Stimulated activated CD8-positive, alpha-beta memory T cell treated with anti-CD3 and anti-CD28 coated beads, Interleukin-15, amount 100 ng/mL, for 4 hours (primary cell): ENCODE measurements around the gene TGFB1I1.

Experiments used
- DNase-seq, 2 donors: peaks; one replicate each; pipeline ENCODE4 v3.0.0-alpha.2; 2020; ENCODE audit warnings: low read depth in 2 of 2

TGFB1I1 gene

DNA sequence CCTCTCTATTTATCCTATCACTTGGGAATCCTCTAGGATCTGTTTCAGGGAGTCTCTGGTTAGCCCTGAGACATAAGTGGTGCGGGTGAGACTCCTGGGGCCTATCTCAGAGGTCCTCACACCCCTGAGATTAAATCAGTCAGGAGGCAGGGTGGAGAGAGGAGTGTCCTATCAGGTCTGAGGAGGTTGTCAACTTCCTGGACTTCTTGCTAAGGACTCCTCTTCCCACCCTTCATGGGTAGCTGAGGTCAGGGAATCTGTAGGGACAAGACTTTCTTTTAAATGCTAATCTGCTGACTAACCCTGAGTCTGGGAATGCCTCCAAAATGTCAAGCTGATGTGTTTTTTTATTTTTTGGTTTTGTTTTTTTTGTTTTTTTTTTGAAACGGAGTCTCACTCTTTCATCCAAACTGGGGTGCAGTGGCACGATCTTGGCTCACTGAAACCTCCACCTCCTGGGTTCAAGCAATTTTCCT is 19.3 kb upstream of the TGFB1I1 start:
- DNase-seq = no peak

DNA sequence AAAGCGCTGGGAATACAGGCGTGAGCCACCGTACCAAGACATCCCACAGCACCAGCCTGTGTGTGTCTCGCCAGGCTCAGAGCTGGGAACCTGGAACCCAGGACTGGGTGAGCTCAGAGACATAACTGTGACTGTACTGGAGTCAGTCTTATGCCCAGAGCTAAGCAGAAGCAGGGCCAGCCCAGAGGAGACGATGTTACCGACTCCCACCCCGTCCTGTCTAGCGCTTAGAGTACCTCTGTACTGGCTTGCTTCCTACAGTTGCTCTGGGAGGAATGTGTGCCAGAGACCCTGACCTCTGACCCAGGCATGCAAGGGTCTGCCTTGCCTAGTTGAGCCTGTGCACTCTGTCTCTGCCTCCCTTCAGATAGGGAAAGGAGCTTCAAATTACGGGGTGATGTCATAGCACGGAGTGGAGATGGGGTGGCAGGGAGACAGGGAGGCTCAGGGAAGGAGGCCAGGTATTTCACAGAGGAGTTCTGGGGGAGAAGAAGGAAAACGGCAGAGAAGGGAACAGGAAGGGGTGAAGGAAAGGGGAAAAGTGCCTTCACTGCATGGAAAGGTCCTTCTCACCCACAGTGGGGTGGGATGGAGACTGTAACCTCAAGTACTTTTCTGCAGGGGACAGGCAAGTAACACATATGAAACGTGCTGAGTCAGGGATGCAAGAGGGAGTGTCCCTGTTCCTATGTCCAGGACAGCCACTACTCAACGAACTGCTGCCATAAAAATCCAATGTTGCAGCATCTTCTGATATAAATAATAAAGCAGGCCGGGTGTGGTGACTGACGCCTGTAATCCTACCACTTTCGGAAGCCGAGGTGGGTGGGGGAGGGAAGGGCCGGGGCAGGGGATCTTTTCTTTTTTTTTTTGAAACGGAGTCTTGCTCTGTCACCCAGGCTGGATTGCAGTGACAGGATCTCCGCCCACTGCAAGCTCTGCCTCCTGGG is 18.4 kb upstream of the TGFB1I1 start:
- no peak for DNase-seq

DNA sequence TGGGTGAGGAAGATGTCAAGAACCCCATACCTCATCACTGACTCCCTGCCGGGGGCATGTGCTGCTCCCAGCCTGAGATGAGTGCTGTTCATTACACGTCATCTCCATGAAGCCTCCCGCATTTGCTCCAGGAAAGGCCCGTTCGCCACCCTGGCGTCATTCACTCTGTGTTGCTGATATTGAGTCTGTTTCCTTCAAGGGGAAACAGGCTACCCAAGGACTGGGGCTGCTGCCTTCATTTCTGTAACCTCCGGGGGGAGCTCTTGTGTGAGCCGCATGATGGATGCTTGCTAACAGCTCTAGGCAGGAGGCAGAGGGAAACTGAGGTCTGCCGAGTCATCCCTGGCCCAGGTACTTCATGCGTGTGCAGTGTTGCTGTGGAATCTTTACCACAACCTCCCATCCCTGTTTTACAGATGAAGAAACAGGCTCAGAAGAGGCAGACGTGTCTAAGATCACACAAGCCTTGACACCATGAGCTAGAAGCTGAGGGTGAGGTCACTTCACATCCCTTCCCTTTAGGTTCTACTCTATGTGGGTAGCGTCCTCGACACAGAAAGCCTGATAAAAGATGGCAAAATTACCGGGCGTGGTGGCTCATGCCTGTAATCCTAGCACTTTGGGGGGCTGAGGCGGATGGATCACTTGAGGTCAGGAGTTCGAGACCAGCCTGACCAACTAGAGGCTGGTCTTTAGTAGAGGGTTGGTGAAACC is 16.2 kb upstream of the TGFB1I1 start:
- DNase-seq = no peak

- no peak for DNase-seq
Measured at GRCh38 chr16:31456988-31457360, 15.0 kb upstream of the TGFB1I1 start.

- DNase-seq = peak; percentile 26 to 29
Measured at GRCh38 chr16:31458073-31458843, 13.7 kb upstream of the TGFB1I1 start.

GRCh38 chr16:31458844-31459686 is 12.9 kb upstream of the TGFB1I1 start, which contains the start of gene ARMC5:
TSS of gene ARMC5 (plus strand) at chr16:31459501. CDS start at chr16:31459525, 24 bp downstream.
- peak; percentile 95 for DNase-seq

GRCh38 chr16:31459687-31460581 is 12.0 kb upstream of the TGFB1I1 start:
- peak; percentile 100 for DNase-seq

GRCh38 chr16:31460582-31461002 is 11.4 kb upstream of the TGFB1I1 start:
- DNase-seq = no peak

GRCh38 chr16:31461201-31461920 is 10.6 kb upstream of the TGFB1I1 start:
- DNase-seq = no peak

DNA sequence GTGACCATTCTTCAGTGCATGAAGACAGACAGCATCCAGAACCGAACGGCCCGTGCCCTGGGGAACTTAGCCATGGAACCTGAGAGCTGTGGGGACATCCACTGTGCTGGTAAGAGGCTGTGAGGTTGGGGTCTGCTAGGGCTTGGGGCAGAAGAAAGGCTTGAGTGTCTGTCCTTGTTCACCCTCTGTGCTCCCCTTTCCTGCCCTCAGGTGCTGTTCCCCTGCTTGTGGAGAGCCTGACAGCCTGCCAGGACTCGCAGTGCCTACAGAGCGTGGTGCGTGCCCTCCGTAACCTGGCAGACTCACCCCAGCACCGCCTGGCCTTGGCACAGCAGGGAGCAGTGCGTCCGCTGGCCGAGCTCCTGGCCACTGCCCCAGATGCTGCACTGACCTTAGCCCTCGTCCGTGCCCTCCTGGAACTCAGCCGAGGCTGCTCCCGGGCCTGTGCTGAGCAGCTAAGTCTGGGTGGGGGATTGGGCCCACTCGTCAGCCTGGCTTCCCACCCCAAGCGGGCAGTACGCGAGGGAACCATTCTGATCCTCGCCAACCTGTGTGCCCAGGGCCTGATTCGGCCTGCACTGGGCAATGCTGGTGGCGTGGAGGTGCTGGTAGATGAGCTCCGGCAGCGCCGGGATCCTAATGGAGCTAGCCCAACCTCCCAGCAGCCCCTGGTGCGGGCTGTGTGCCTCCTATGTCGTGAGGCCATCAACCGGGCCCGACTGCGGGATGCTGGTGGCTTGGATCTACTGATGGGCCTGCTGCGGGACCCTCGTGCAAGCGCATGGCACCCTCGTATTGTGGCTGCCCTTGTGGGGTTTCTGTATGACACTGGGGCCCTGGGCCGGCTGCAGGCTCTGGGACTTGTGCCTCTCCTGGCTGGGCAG is 9.8 kb upstream of the TGFB1I1 start:
- no peak for DNase-seq

DNA sequence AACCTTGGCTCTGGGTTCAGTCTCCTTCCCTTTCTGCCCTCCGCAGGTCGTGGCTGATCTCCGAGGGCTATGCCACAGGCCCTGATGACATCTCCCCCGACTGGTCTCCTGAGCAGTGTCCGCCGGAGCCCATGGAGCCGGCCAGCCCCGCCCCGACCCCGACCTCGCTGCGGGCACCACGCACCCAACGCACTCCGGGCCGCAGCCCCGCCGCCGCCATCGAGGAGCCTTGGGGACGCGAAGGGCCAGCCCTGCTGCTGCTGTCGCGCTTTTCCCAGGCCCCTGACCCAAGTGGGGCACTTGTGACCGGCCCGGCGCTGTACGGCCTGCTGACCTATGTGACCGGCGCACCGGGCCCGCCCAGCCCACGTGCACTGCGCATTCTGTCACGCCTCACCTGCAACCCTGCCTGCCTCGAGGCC is 7.6 kb upstream of the TGFB1I1 start:
- no peak for DNase-seq

DNA sequence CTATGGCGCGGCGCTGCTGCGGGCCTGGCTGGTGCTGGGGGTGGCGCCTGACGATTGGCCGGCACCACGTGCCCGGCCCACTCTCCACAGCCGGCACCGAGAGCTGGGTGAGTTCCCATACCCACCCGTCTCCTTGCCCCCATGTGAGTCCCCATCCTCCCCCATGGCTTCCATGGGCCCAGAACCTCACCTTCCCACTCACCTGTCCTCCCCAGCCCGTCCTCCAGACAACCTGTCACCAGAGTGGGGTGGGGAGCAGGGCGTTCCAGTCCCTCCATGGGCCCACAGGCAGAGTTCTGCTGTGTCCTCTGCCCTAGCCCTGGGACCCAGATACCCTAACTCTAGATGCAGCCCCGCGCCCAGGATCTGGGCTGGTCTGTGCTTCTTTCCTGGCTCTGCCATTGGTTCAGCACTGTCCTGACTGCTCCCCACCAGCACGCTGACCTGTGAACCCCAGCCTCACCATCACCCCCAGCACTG is 7.1 kb upstream of the TGFB1I1 start:
- DNase-seq = no peak

GRCh38 chr16:31465788-31466370 is 6.1 kb upstream of the TGFB1I1 start:
- DNase-seq = no peak

DNA sequence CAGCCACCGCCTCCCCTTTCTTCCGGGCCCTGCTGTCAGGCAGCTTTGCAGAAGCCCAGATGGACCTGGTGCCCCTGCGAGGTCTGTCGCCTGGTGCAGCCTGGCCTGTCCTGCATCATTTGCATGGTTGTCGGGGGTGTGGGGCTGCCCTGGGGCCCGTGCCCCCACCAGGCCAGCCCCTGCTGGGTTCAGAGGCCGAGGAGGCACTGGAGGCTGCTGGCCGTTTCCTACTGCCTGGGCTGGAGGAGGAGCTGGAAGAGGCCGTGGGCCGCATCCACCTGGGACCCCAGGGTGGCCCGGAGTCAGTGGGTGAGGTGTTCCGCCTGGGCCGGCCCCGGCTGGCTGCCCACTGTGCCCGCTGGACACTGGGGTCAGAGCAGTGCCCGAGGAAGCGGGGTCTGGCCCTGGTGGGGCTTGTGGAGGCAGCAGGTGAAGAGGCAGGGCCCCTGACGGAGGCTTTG is 5.5 kb upstream of the TGFB1I1 start:
- no peak for DNase-seq

DNA sequence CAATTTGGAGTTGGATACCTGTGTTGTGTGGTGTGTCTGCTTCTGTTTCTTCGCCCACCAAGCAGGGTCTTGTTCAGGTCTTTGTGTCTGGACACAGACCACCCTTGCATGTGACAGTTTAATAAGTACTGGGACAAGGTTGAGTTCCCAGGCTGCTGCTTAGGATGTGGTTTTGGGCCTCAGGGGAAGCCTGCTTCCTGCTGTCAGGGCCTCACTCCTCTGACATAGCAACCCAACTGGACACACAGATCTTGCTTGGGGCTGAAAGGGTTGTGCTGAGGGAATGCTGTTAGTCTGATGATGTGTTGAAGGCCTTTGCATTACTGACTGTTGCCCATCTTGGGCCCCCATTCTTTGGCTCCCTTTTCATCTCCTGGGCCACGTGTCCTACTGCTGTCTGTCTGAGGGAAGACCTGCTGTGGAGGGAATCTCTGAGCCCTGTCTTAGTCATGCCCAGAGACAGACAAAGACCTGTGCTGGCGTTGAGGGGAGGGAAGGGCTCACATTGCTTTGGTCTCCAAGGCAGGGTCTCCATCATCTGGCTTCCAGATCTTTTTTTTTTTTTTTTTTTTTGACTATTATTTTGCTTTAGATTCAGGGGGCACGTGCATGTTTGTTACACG is 4.7 kb upstream of the TGFB1I1 start:
- DNase-seq = no peak

DNA sequence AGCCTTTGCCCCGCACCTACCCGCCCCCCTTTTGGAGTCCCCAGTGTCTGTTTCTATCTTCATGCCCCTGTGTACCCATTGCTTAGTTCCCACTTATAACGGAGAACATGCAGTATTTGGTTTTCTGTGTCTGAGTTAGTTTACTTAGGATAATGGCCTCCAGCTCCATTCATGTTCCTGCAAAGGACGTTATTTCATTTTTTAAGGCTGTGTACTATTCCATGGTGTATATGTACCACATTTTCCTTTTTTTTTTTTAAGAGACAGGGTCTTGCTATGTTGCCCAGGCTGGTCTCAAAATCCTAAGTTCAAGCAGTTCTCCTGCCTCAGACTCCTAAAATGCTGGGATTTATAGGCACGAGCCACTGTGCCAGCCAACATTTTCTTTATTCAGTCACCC is 4.1 kb upstream of the TGFB1I1 start:
- no peak for DNase-seq

- DNase-seq = no peak
Measured at GRCh38 chr16:31470615-31471014, 1.3 kb upstream of the TGFB1I1 start.
